ENCODE data around the gene MYL5.
"Not testable (repeated sequence)": the region's sequence is repeated elsewhere in the genome, so short reads cannot be mapped to it uniquely, and the experiment has no call there.

DNA sequence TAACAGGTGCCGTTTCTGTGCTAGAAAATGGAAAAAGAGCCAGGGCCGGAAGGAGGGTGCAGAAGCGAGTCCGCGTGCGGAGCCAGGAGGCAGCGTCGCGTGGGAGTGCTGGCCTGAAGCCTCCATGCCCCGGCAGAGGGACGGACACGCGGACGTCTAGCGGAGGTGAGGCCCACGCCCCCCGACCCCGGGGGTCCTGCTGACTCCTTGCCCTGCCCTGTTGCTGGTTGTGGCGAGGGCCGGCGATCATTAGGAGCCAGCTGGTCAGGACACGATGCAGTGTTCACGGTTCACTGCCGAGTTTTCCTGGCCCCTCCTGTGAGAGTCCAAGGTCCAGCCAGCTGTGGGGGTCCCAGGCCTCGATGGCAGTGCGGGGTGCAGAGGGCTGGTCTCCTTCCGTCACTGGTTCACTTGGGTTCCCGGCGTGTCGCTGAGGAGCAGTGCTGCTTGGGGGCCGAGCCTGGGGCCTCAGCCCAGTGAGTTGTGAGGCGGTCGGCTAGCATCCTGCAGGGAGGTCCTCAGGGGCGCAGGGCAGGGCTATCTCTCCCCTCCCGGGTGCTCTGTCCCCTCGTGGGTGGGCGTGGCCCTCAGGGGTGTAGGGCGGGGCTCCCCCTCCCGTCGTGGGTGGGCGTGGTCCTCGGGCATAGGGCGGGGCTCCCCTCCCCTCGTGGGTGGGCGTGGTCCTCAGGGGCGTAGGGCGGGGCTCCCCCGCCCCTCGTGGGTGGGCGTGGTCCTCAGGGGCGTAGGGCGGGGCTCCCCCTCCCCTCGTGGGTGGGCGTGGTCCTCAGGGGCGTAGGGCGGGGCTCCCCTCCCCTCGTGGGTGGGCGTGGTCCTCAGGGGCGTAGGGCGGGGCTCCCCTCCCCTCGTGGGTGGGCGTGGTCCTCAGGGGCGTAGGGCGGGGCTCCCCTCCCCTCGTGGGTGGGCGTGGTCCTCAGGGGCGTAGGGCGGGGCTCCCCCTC, 56.9 kb downstream of the MYL5 start:
- not testable (repeated sequence) for TF ChIP-seq CTCF (IDR thresholded peaks at IDR 0.05; ENCODE audit: insufficient read depth, low read length, poor library complexity, severe bottlenecking); EZH2phosphoT487 (conservative IDR thresholded peaks at IDR 0.05; ENCODE audit: low read length)
